NAMALWA (cell line): Measurements from ENCODE around the gene HLA-DRA.
A peak's percentile ranks its signal among the peaks of the same experiment; 100 is the strongest.

Source experiments
- DNase-seq: peaks from one replicate; pipeline ENCODE4 v3.0.0-alpha.2; 2015; ENCODE audit warnings: low spot score

The HLA-DRA gene

GRCh38 chr6:32439602-32440214 lies at the start of gene HLA-DRA:
TSS of gene HLA-DRA (plus strand) at chr6:32439887. CDS start at chr6:32439951, 64 bp downstream.
- peak; percentile 98 for DNase-seq

GRCh38 chr6:32391505-32391904 lies 48.2 kb upstream of the HLA-DRA start:
- DNase-seq: no peak

GRCh38 chr6:32393665-32394420 lies 45.8 kb upstream of the HLA-DRA start:
- DNase-seq: no peak

GRCh38 chr6:32396028-32396427 lies 43.7 kb upstream of the HLA-DRA start:
- DNase-seq: no peak

GRCh38 chr6:32397252-32397920 lies 42.3 kb upstream of the HLA-DRA start:
- peak; percentile 67 for DNase-seq

- DNase-seq: no peak
Observed at GRCh38 chr6:32401284-32401963, 38.3 kb upstream of the HLA-DRA start.

- no peak for DNase-seq
Observed at GRCh38 chr6:32402812-32403211, 36.9 kb upstream of the HLA-DRA start.

GRCh38 chr6:32405656-32406055 lies 34.0 kb upstream of the HLA-DRA start:
- no peak for DNase-seq

GRCh38 chr6:32406197-32406596 lies 33.5 kb upstream of the HLA-DRA start:
- DNase-seq: no peak

- DNase-seq: no peak
Observed at GRCh38 chr6:32406857-32407256, 32.8 kb upstream of the HLA-DRA start, which contains the start of gene BTNL2. TSS of gene BTNL2 (minus strand) at chr6:32407181. CDS start at chr6:32407123, 58 bp downstream.

- no peak for DNase-seq
Observed at GRCh38 chr6:32410906-32411305, 28.8 kb upstream of the HLA-DRA start.

GRCh38 chr6:32411566-32412327 lies 27.9 kb upstream of the HLA-DRA start:
- DNase-seq: no peak

GRCh38 chr6:32413427-32414047 lies 26.1 kb upstream of the HLA-DRA start:
- DNase-seq: peak; percentile 82

GRCh38 chr6:32415521-32416019 lies 24.1 kb upstream of the HLA-DRA start:
- DNase-seq: peak; percentile 86

- DNase-seq: no peak
Observed at GRCh38 chr6:32416036-32416435, 23.7 kb upstream of the HLA-DRA start.

GRCh38 chr6:32424589-32425300 lies 14.9 kb upstream of the HLA-DRA start:
- DNase-seq: no peak

GRCh38 chr6:32426338-32426737 lies 13.3 kb upstream of the HLA-DRA start:
- DNase-seq: no peak

GRCh38 chr6:32427218-32427617 lies 12.5 kb upstream of the HLA-DRA start:
- DNase-seq: no peak

GRCh38 chr6:32427934-32428474 lies 11.7 kb upstream of the HLA-DRA start:
- DNase-seq: no peak

GRCh38 chr6:32430179-32430578 lies 9.5 kb upstream of the HLA-DRA start:
- no peak for DNase-seq
